Limb (tissue), 2 donors: ENCODE data around the gene EVA1C.
"Not testable (repeated sequence)": the region's sequence is repeated elsewhere in the genome, so short reads cannot be mapped to it uniquely, and the experiment has no call there.

ENCODE experiments used
- DNase-seq, 2 donors: peaks; one replicate each; pipeline ENCODE4 v3.0.0-alpha.2; 2016; ENCODE audit errors: extremely low spot score in 2 of 2

Gene EVA1C

DNA sequence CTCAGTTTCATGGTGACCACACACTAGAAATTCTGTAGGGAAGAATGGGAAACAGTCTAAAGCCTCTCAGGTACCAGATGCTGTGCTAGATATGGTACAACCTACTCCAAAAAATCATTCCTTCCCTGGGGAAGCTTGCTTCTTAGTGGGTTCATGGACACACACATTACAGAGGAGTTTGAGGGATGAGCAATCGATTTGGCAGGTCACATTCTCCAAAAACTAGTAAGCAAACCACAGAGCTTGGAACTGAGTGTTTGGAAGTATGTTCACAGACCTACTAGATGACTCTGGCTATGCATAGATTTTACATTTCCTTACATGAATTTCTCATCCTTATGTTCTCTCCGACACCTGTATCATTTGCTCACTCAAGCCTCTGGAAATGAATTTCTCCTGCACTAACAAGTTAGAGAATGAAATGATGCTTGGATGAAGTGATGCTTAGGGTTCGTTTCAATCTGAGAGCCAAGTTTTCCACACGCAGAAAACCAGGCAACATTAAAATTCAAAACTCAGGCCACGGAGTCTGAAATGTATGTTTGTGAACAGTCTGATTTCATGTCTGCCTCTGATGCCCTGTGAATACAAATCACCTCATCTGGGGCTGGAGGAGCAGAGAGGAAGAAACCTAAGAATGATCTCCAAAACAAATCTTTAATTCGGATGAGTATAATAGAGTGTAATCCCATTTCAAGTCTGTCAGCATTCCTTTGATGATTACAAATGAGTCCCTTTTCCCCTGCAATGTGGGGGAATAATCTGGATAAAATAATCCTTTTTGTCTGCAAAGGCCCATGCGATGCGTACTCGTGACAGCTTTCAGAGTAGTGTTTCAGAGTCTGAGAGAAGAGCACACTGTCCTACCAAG lies 11.0 kb downstream of the EVA1C start:
- no peak for DNase-seq

DNA sequence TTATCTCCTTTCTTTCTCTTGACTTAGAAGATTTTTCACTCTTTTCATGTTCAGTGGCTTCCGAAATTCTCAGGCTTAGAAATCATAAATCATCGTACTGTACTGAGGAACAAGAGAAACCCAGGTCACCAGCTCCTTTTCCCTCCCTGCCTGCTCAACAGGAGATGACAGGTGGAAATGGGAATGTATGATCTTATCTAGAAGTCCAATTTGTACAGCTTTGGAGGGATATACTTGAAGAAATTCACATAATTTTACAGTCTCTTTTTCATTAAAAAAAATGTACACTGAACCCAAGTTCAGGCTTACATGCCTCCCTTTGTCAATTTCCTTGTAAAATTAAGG lies 11.7 kb downstream of the EVA1C start:
- no peak for DNase-seq

DNA sequence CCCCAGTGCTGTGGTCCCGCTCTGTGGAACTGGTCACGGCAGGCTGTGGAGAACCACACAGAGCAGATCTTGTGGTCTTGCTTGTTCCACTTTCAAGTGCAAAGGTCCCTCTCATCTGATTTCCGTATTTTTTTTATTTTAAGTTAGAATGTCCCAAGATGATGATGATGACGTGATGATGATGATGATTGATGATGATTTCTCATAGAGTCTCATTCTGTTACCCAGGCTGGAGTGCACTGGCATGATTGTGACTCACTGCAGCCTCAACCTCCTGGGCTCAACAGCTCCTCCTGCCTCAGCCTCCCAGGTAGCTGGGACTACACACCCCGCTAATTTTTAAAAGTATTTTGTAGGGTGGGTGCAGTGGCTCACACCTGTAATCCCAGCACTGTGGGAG lies 12.2 kb downstream of the EVA1C start:
- no peak for DNase-seq

GRCh38 chr21:32425628-32426027 lies 13.1 kb downstream of the EVA1C start:
- no peak for DNase-seq

DNA sequence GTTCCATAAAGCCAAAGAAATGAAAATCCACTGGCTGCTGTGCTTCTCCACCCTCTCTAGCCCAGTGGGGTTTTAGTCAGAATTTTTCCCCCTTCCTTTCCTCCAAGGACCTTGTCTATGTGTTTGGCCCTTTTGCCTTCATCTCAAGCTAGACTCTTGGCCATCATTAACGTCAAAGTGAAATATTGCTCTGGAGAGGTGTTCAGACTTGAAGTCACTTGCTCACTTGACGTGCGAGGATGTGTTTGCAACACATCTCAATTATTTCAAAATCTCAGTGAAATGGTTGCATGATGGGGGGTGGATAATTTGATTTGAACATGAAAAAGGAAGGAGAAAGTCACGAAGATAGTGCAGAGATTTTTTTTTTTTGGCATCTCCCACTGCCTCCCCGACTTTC lies 13.6 kb downstream of the EVA1C start:
- DNase-seq = no peak

DNA sequence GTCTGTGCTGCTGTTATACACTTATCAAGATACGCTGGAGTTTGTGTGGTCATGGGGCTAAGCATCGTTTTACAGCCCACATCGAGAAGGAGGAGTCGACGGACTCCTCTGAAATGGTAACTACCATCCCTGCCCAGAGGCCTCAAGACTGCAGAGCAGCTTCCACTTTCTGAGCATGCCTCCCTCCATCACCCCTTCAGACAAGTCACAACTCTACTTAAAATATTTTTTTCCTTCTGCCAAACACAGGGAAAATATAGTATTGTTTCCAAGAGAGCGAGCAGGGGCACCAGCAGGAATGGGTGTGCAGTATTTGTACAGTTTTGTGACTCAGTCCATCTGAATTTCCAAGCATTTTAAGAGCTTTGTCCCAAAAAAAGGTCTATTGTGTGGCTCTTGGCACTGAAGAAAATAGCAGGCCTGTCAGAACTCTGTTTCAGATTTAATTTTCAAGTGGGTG lies 14.1 kb downstream of the EVA1C start:
- DNase-seq = no peak

DNA sequence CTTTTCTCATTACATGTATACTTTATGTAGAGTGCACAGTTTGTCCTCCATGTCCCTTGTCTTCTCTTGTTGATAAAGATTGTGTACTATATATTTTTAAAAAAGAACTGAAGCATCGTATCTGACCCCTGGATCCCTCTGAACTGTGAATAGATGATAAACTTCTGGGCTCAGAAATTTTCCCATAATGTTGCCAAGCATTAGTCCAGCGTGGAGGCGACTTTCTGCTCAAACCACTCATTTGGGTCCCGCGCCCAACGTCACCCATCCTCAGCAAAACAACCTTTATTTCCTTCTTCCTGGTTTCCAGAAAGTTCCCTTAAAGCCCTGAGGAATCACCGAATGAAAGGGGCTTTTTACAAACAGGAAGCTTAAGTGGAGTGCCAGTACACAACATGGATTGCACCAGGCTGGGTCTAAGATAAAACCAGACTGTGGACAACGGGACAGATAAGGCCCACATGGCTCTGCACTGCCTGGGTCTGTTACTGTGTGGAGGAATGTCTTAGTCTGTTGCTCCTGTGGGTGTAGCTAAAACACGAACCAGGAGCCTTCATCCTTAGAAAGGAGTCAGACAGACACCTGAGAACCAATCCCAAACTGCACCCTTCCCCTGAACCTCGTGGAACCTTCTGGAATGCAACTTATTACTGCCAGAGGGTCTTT lies 15.6 kb downstream of the EVA1C start:
- DNase-seq = no peak

- not testable (repeated sequence) for DNase-seq
Measured at GRCh38 chr21:32432982-32433660, 20.6 kb downstream of the EVA1C start.

DNA sequence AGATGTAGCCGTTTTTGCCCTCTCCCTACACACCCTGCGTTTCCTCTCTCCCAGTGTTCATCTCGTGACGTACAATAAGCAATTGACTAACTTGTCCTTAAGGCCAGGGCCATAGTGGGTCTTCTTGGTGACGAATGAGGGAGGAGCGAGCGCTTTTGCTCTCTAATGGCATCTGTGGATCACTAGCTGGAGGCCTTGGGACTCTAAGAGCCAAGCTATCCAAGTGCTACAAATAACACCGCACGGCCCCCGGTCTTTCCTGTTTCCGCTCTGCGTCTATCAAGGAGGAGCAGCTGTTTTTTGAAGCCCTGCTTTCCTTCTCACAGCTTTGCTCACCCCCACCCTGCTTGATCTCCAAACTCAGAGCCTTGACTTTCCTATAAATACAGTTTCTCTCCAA lies 25.2 kb downstream of the EVA1C start:
- no peak for DNase-seq

DNA sequence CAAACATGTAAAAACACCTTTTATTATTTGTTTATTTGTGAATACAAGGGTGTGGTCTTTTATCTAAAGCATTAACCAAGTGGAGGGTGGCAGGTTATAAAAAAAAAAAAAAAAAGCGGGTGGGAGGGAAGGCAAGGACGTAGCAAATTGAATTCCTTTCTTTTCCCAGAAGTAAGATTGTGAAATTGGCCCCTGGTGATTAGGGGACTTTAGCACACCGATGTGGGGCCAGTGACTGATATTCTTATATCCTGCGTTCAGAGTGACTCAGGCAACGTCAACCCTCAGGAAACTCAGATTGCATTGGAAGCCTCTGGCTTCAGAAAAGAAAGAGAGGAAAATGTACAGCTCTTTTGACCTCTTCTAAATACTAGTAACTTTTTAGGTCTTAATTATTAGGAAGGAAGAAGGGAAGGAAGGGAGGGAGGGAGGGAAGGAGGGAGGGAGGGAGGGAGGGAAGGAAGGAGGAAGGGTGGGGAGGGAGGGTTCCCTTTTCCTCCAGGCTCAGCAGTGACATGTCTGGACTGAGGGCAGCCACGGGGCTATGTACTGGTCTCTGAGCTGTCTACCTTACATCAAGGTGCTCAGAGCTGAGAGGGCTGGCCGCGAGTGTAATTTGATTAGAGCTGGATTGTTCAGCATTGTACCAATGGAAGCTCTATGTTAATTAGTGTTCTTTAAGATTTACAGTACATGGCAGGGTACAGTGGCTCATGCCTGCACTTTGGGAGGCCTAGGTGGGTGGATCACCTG lies 30.2 kb downstream of the EVA1C start:
- no peak for DNase-seq

GRCh38 chr21:32445101-32445500 lies 32.6 kb downstream of the EVA1C start:
- no peak for DNase-seq

- not testable (repeated sequence) for DNase-seq
Measured at GRCh38 chr21:32446440-32446839, 33.9 kb downstream of the EVA1C start.

DNA sequence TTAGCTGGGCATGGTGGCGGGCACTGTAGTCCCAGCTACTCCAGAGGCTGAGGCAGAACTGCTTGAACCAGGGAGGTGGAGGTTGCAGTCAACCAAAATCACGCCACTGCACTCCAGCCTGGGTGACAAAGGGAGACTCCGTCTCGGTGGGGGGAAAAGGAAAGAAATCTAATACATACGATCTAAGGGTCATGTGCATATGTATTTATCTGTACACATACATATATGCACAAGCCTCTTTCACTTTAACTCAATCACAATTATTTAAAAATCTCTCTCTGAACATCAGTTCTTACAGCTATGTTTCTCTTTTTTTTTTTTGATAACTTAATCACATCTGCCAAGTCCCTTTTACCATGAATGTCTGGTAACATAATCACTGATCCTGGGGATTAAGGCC lies 34.7 kb downstream of the EVA1C start:
- DNase-seq = no peak

- no peak for DNase-seq
Measured at GRCh38 chr21:32448803-32449594, 36.5 kb downstream of the EVA1C start.

GRCh38 chr21:32450881-32451701 lies 38.6 kb downstream of the EVA1C start:
- DNase-seq = peak in 1 of 2 donors; percentile 46

GRCh38 chr21:32452191-32452590 lies 39.7 kb downstream of the EVA1C start:
- not testable (repeated sequence) for DNase-seq

DNA sequence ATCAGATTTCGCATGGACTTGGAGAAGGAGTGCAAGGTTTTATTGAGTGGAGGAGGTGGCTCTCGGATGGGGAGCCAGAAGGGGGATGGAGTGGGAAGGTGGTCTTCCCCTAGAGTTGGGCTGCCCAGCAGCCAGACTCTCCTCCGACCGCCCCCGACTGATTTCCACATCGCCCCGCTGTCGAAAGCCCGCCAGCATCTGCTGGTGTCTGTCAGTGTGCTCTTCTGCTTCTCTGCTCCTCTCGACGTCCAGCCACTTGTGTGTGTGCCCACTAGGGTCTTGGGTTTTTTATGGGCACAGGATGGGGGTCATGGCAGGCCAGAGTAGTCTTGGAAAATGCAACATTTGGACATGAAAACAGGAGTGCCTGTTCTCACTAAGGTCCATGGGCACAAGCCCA lies 40.1 kb downstream of the EVA1C start:
- no peak for DNase-seq

DNA sequence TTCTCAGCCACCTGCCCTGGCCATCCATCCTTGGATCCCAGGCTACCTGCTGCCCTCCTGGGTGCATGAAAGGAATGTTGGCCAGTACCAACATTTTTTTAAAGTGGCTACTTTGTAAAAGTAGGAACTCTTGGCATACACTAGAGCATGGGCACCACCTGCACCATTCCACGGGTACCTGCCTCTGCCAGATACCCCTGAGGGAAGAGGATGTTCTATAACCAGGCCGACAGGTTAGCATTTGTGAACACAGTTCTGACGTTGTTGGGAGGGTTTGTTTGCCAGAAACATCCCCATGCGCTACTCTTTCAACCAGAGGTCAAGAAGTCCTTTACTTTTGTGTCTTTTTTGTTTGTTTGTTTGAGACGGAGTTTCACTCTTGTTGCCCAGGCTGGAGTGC lies 43.0 kb downstream of the EVA1C start:
- DNase-seq = no peak

DNA sequence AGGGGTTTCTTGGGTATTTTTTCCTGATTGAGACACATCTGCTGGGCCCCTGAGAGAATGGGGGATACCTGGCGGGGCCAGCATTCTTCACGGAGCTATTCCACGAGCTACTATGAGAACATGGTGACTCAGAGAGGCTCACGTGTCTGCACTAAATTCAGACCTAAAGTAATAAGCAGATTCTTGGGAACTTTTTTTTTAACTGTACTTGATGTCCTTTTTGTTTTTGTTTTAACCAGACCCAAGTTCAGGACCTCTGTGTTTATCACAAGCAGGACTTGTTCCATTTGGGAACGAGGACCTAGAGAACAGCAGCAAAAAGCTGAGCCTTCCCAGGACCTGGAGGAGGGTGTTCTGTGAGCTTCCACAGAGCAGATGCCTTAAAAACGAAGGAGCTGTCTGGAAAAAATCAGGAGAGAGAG lies 44.0 kb downstream of the EVA1C start:
- no peak for DNase-seq

DNA sequence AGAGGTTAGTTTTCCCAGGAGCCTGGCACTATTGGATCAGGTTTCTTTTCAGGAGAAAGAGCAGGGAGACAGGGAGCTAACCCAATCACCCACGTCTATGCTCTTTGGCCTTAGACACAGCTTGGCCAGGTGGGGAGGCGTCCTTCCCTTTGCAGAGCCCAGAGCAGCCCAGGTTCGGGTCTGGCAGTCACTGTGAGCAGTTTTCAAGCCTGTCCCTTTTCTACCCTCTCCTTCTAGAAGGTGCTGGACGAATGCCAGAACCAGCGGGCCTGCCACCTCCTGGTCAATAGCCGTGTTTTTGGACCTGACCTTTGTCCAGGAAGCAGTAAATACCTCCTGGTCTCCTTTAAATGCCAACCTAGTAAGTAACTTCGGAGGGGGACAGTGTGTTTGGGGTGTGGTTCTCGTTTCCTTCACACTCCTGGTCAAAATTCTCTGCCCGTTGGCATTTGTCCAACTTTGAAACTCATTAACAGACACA lies 44.9 kb downstream of the EVA1C start:
- DNase-seq = no peak
